ENCODE measurements around the gene KLRC2.

- TF ChIP-seq RAD21 (IDR thresholded peaks at IDR 0.05; ENCODE audit: low read length): no peak
- TF ChIP-seq CTCF (conservative IDR thresholded peaks at IDR 0.05; ENCODE audit: low read depth, low read length): no peak
- TF ChIP-seq POLR2A (IDR thresholded peaks at IDR 0.05; ENCODE audit: low read depth, low read length): no peak
- no peak for TF ChIP-seq CHD1 (IDR thresholded peaks at IDR 0.05; ENCODE audit: low read depth, low read length)
- TF ChIP-seq BHLHE40 (IDR thresholded peaks at IDR 0.05; ENCODE audit: low read depth, low read length): no peak
- TF ChIP-seq USF2 (IDR thresholded peaks at IDR 0.05; ENCODE audit: low read depth, low read length): no peak
- no peak for TF ChIP-seq RCOR1 (IDR thresholded peaks at IDR 0.05; ENCODE audit: insufficient replicate concordance, low read length)
- no peak for TF ChIP-seq MAZ (IDR thresholded peaks at IDR 0.05; ENCODE audit: borderline replicate concordance, low read depth, low read length)
- TF ChIP-seq SMC3 (IDR thresholded peaks at IDR 0.05; ENCODE audit: low read depth, low read length): no peak
- no peak for TF ChIP-seq MXI1 (IDR thresholded peaks at IDR 0.05; ENCODE audit: borderline replicate concordance, low read depth, low read length)
- TF ChIP-seq ELK1 (IDR thresholded peaks at IDR 0.05; ENCODE audit: borderline replicate concordance, low read depth, low read length): no peak
- TF ChIP-seq RFX5 (IDR thresholded peaks at IDR 0.05; ENCODE audit: low read depth, low read length): no peak
- TF ChIP-seq MAFK (IDR thresholded peaks at IDR 0.05; ENCODE audit: low read depth, low read length): no peak
Measured at GRCh38 chr12:10469701-10470100, 33.9 kb upstream of the KLRC2 start.

All from IMR-90 (cell line).